ENCODE data around the gene IGSF22.

DNA sequence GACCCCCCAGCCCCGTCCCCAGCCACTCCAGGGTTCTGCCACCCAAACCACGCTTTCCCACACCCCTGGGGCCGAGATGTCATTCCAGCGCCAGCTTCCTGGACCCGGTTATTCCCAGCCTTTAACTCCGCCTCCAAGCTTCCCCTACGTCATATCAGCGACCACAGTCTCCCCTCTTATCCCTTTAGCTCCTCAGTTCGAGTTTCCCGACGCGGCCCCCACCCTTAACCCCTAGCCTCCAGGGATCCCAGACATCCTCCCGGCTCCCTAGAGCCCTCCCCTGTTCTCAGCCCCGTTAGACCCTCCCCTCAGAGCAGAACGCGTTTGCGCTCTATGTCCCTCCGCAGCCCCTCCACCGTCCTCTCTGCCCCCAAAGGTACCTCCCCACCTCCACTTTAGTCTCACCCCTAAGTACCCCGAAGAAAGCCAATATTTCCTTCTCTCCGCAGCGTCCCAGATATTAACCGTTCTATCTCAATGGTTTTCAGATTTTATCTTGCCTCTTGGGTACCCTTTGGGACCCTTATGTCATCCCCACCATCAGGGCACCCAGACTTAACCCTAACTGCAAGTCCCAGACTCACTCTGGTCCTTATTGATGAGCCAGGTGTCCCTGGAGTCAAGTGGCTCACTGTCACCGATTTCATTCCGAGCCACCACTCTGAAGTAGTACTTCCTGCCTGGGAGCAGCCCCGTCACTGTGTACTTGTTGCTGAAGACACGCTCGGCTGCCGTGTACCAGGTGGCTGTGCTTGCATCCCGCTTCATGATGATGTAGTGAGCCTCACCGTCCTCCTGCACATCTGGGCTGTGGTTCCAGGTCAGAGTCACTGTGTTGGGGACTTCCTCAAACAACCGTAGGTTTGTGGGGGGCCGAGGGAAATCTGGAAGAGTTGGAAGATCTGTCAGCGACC is 19.4 kb downstream of the IGSF22 start:
- TF ChIP-seq, protein P1, sequence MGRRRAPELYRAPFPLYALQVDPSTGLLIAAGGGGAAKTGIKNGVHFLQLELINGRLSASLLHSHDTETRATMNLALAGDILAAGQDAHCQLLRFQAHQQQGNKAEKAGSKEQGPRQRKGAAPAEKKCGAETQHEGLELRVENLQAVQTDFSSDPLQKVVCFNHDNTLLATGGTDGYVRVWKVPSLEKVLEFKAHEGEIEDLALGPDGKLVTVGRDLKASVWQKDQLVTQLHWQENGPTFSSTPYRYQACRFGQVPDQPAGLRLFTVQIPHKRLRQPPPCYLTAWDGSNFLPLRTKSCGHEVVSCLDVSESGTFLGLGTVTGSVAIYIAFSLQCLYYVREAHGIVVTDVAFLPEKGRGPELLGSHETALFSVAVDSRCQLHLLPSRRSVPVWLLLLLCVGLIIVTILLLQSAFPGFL (CRISPR knock-in tag; IDR thresholded peaks at IDR 0.05): no peak
- TF ChIP-seq MEF2D (CRISPR knock-in tag; IDR thresholded peaks at IDR 0.05): no peak
- no peak for TF ChIP-seq ZBTB21 (CRISPR knock-in tag; IDR thresholded peaks at IDR 0.05)
- TF ChIP-seq, protein P2, sequence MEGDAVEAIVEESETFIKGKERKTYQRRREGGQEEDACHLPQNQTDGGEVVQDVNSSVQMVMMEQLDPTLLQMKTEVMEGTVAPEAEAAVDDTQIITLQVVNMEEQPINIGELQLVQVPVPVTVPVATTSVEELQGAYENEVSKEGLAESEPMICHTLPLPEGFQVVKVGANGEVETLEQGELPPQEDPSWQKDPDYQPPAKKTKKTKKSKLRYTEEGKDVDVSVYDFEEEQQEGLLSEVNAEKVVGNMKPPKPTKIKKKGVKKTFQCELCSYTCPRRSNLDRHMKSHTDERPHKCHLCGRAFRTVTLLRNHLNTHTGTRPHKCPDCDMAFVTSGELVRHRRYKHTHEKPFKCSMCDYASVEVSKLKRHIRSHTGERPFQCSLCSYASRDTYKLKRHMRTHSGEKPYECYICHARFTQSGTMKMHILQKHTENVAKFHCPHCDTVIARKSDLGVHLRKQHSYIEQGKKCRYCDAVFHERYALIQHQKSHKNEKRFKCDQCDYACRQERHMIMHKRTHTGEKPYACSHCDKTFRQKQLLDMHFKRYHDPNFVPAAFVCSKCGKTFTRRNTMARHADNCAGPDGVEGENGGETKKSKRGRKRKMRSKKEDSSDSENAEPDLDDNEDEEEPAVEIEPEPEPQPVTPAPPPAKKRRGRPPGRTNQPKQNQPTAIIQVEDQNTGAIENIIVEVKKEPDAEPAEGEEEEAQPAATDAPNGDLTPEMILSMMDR (CRISPR knock-in tag; IDR thresholded peaks at IDR 0.05): no peak
- TF ChIP-seq ATM (IDR thresholded peaks at IDR 0.05; ENCODE audit: borderline replicate concordance): no peak
- no peak for TF ChIP-seq ZBTB4 (CRISPR knock-in tag; IDR thresholded peaks at IDR 0.05; ENCODE audit: borderline replicate concordance)
- TF ChIP-seq EP300 (IDR thresholded peaks at IDR 0.05; ENCODE audit: low read depth in 2 of 2, low read length in 2 of 2): no peak
- no peak for TF ChIP-seq EP300 (CRISPR knock-in tag; IDR thresholded peaks at IDR 0.05; ENCODE audit: borderline replicate concordance)
- no peak for TF ChIP-seq AFF4 (CRISPR knock-in tag; IDR thresholded peaks at IDR 0.05)
- TF ChIP-seq RXRA (CRISPR knock-in tag; IDR thresholded peaks at IDR 0.05): no peak
- TF ChIP-seq FOXJ3 (CRISPR knock-in tag; IDR thresholded peaks at IDR 0.05; ENCODE audit: borderline replicate concordance): no peak
- no peak for TF ChIP-seq ZNF704 (CRISPR knock-in tag; IDR thresholded peaks at IDR 0.05; ENCODE audit: borderline replicate concordance)
- TF ChIP-seq, protein P3, sequence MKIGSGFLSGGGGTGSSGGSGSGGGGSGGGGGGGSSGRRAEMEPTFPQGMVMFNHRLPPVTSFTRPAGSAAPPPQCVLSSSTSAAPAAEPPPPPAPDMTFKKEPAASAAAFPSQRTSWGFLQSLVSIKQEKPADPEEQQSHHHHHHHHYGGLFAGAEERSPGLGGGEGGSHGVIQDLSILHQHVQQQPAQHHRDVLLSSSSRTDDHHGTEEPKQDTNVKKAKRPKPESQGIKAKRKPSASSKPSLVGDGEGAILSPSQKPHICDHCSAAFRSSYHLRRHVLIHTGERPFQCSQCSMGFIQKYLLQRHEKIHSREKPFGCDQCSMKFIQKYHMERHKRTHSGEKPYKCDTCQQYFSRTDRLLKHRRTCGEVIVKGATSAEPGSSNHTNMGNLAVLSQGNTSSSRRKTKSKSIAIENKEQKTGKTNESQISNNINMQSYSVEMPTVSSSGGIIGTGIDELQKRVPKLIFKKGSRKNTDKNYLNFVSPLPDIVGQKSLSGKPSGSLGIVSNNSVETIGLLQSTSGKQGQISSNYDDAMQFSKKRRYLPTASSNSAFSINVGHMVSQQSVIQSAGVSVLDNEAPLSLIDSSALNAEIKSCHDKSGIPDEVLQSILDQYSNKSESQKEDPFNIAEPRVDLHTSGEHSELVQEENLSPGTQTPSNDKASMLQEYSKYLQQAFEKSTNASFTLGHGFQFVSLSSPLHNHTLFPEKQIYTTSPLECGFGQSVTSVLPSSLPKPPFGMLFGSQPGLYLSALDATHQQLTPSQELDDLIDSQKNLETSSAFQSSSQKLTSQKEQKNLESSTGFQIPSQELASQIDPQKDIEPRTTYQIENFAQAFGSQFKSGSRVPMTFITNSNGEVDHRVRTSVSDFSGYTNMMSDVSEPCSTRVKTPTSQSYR (CRISPR knock-in tag; IDR thresholded peaks at IDR 0.05; ENCODE audit: borderline replicate concordance): no peak
- no peak for TF ChIP-seq KAT2B (IDR thresholded peaks at IDR 0.05; ENCODE audit: borderline replicate concordance, low read depth, low read length)

All from HepG2 (cell line).